ENCODE data around the gene SH2D4B.

DNA sequence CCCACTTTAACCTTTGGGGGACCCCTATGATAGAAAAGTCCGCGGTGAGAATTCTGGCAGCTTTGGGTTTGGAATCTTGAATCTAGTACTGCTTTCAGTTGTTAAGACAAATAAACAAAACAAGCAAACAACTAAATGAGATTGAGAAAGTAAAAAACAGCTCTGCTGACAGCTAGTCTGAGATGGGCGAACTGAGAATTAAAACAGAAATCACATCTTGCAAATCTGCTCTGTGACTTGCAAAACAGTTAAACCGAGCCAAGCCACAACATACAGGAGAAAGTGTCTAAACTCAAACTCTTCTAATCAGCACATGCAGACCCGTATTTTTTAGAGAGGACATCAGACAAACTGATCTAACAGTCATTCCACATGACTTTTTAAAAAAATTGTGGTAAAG lies 110.4 kb downstream of the SH2D4B start:
- TF ChIP-seq, protein P1, sequence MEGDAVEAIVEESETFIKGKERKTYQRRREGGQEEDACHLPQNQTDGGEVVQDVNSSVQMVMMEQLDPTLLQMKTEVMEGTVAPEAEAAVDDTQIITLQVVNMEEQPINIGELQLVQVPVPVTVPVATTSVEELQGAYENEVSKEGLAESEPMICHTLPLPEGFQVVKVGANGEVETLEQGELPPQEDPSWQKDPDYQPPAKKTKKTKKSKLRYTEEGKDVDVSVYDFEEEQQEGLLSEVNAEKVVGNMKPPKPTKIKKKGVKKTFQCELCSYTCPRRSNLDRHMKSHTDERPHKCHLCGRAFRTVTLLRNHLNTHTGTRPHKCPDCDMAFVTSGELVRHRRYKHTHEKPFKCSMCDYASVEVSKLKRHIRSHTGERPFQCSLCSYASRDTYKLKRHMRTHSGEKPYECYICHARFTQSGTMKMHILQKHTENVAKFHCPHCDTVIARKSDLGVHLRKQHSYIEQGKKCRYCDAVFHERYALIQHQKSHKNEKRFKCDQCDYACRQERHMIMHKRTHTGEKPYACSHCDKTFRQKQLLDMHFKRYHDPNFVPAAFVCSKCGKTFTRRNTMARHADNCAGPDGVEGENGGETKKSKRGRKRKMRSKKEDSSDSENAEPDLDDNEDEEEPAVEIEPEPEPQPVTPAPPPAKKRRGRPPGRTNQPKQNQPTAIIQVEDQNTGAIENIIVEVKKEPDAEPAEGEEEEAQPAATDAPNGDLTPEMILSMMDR (IDR thresholded peaks at IDR 0.05 in 2 of 3, conservative IDR thresholded peaks at IDR 0.05 in 1 of 3; ENCODE audit: control insufficient read depth in 2 of 3, extremely low read depth in 1 of 3, insufficient read depth in 1 of 3, low read depth in 3 of 3, low read length in 3 of 3) = no peak
- TF ChIP-seq, protein P2, sequence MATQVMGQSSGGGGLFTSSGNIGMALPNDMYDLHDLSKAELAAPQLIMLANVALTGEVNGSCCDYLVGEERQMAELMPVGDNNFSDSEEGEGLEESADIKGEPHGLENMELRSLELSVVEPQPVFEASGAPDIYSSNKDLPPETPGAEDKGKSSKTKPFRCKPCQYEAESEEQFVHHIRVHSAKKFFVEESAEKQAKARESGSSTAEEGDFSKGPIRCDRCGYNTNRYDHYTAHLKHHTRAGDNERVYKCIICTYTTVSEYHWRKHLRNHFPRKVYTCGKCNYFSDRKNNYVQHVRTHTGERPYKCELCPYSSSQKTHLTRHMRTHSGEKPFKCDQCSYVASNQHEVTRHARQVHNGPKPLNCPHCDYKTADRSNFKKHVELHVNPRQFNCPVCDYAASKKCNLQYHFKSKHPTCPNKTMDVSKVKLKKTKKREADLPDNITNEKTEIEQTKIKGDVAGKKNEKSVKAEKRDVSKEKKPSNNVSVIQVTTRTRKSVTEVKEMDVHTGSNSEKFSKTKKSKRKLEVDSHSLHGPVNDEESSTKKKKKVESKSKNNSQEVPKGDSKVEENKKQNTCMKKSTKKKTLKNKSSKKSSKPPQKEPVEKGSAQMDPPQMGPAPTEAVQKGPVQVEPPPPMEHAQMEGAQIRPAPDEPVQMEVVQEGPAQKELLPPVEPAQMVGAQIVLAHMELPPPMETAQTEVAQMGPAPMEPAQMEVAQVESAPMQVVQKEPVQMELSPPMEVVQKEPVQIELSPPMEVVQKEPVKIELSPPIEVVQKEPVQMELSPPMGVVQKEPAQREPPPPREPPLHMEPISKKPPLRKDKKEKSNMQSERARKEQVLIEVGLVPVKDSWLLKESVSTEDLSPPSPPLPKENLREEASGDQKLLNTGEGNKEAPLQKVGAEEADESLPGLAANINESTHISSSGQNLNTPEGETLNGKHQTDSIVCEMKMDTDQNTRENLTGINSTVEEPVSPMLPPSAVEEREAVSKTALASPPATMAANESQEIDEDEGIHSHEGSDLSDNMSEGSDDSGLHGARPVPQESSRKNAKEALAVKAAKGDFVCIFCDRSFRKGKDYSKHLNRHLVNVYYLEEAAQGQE (IDR thresholded peaks at IDR 0.05; ENCODE audit: low read depth, low read length) = no peak
- TF ChIP-seq JUND (IDR thresholded peaks at IDR 0.05; ENCODE audit: low read depth, low read length) = no peak
- no peak for TF ChIP-seq MTA3 (IDR thresholded peaks at IDR 0.05; ENCODE audit: borderline replicate concordance, low read length)
- no peak for TF ChIP-seq POLR2A (IDR thresholded peaks at IDR 0.05; ENCODE audit: low read depth, low read length)
- TF ChIP-seq SRF (IDR thresholded peaks at IDR 0.05; ENCODE audit: low read depth in 2 of 2, low read length in 2 of 2) = no peak
- TF ChIP-seq BACH1 (IDR thresholded peaks at IDR 0.05; ENCODE audit: borderline replicate concordance) = no peak
- no peak for TF ChIP-seq BHLHE40 (IDR thresholded peaks at IDR 0.05; ENCODE audit: borderline replicate concordance in 1 of 2, low read depth in 2 of 2, low read length in 1 of 2)
- TF ChIP-seq, protein P3, sequence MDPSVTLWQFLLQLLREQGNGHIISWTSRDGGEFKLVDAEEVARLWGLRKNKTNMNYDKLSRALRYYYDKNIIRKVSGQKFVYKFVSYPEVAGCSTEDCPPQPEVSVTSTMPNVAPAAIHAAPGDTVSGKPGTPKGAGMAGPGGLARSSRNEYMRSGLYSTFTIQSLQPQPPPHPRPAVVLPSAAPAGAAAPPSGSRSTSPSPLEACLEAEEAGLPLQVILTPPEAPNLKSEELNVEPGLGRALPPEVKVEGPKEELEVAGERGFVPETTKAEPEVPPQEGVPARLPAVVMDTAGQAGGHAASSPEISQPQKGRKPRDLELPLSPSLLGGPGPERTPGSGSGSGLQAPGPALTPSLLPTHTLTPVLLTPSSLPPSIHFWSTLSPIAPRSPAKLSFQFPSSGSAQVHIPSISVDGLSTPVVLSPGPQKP (IDR thresholded peaks at IDR 0.05; ENCODE audit: low read depth, low read length) = no peak
- no peak for TF ChIP-seq ZNF24 (IDR thresholded peaks at IDR 0.05)
- TF ChIP-seq STAT3 (IDR thresholded peaks at IDR 0.05; ENCODE audit: low read depth, low read length) = no peak
- no peak for TF ChIP-seq FOS (IDR thresholded peaks at IDR 0.05; ENCODE audit: borderline replicate concordance, extremely low read depth, insufficient read length)
